NCI-H2081 (cell line): ENCODE results near the gene FER.
"Not testable (repeated sequence)": the region's sequence is repeated elsewhere in the genome, so short reads cannot be mapped to it uniquely, and the experiment has no call there.

Experiments used
- DNase-seq, 2 experiments: peaks; one replicate each; lab custom pipeline; 2025; lab: John Stamatoyannopoulos, UW

Gene FER

GRCh38 chr5:108798513-108799265 is 51.0 kb downstream of the FER start:
- DNase-seq, result no peak

GRCh38 chr5:108801301-108801700 is 53.6 kb downstream of the FER start:
- no peak for DNase-seq

GRCh38 chr5:108801776-108802175 is 54.1 kb downstream of the FER start:
- DNase-seq, result no peak

GRCh38 chr5:108810717-108811116 is 63.0 kb downstream of the FER start:
- no peak for DNase-seq

- DNase-seq, result no peak
Measured at GRCh38 chr5:108813673-108814072, 66.0 kb downstream of the FER start.

GRCh38 chr5:108814551-108814950 is 66.9 kb downstream of the FER start:
- DNase-seq, result no peak

GRCh38 chr5:108818613-108819272 is 71.0 kb downstream of the FER start:
- no peak for DNase-seq

- DNase-seq, result no peak
Measured at GRCh38 chr5:108820983-108821382, 73.3 kb downstream of the FER start.

GRCh38 chr5:108822211-108822947 is 74.7 kb downstream of the FER start:
- DNase-seq, result no peak

- DNase-seq, result no peak
Measured at GRCh38 chr5:108827131-108827530, 79.4 kb downstream of the FER start.

GRCh38 chr5:108830705-108831276 is 83.1 kb downstream of the FER start:
- DNase-seq, result no peak

- no peak for DNase-seq
Measured at GRCh38 chr5:108836492-108836891, 88.8 kb downstream of the FER start.

GRCh38 chr5:108842260-108842941 is 94.7 kb downstream of the FER start:
- not testable (repeated sequence) for DNase-seq

GRCh38 chr5:108851129-108851528 is 103.4 kb downstream of the FER start:
- DNase-seq, result not testable (repeated sequence)

GRCh38 chr5:108857905-108858304 is 110.2 kb downstream of the FER start:
- no peak for DNase-seq

GRCh38 chr5:108858959-108859358 is 111.3 kb downstream of the FER start:
- DNase-seq, result no peak

- DNase-seq, result no peak
Measured at GRCh38 chr5:108862211-108862610, 114.5 kb downstream of the FER start.

GRCh38 chr5:108866097-108866496 is 118.4 kb downstream of the FER start:
- DNase-seq, result not testable (repeated sequence)

- no peak for DNase-seq
Measured at GRCh38 chr5:108867656-108868055, 120.0 kb downstream of the FER start.

- no peak for DNase-seq
Measured at GRCh38 chr5:108869066-108869465, 121.4 kb downstream of the FER start.

- DNase-seq, result no peak
Measured at GRCh38 chr5:108876451-108876850, 128.8 kb downstream of the FER start.

GRCh38 chr5:108878756-108879155 is 131.1 kb downstream of the FER start:
- DNase-seq, result no peak
